Kidney capillary endothelial cell (primary cell): ENCODE results near the gene GPC3.

Experiments used
- DNase-seq: peaks from one replicate; pipeline ENCODE4 v3.0.0-alpha.2; 2018; ENCODE audit warnings: low spot score

Gene GPC3

GRCh38 chrX:133968109-133968508 is 17.3 kb downstream of the GPC3 start:
- no peak for DNase-seq

GRCh38 chrX:133966199-133966598 is 19.2 kb downstream of the GPC3 start:
- no peak for DNase-seq

- DNase-seq: no peak
Measured at GRCh38 chrX:133965321-133965720, 20.1 kb downstream of the GPC3 start.

GRCh38 chrX:133961046-133961445 is 24.3 kb downstream of the GPC3 start:
- DNase-seq: no peak

- DNase-seq: no peak
Measured at GRCh38 chrX:133959972-133960371, 25.4 kb downstream of the GPC3 start.

GRCh38 chrX:133958997-133959688 is 26.3 kb downstream of the GPC3 start:
- DNase-seq: no peak

- DNase-seq: no peak
Measured at GRCh38 chrX:133956570-133957340, 28.6 kb downstream of the GPC3 start.

- DNase-seq: no peak
Measured at GRCh38 chrX:133953785-133954355, 31.5 kb downstream of the GPC3 start.

GRCh38 chrX:133953078-133953477 is 32.3 kb downstream of the GPC3 start:
- DNase-seq: no peak

- DNase-seq: no peak
Measured at GRCh38 chrX:133951098-133951497, 34.3 kb downstream of the GPC3 start.

- DNase-seq: no peak
Measured at GRCh38 chrX:133950214-133950613, 35.2 kb downstream of the GPC3 start.

- no peak for DNase-seq
Measured at GRCh38 chrX:133948895-133949294, 36.5 kb downstream of the GPC3 start.

- no peak for DNase-seq
Measured at GRCh38 chrX:133947996-133948395, 37.4 kb downstream of the GPC3 start.

- no peak for DNase-seq
Measured at GRCh38 chrX:133947022-133947421, 38.4 kb downstream of the GPC3 start.

- DNase-seq: no peak
Measured at GRCh38 chrX:133943507-133943906, 41.9 kb downstream of the GPC3 start.

GRCh38 chrX:133939655-133940302 is 45.6 kb downstream of the GPC3 start:
- DNase-seq: no peak

- DNase-seq: no peak
Measured at GRCh38 chrX:133938530-133938929, 46.9 kb downstream of the GPC3 start.

- DNase-seq: no peak
Measured at GRCh38 chrX:133937022-133937421, 48.4 kb downstream of the GPC3 start.

GRCh38 chrX:133935076-133935475 is 50.3 kb downstream of the GPC3 start:
- DNase-seq: no peak

- no peak for DNase-seq
Measured at GRCh38 chrX:133933316-133933715, 52.1 kb downstream of the GPC3 start.

- DNase-seq: no peak
Measured at GRCh38 chrX:133929836-133930464, 55.4 kb downstream of the GPC3 start.

GRCh38 chrX:133928365-133928764 is 57.0 kb downstream of the GPC3 start:
- no peak for DNase-seq
